HFF-Myc (cell line): Measurements from ENCODE around the gene KCNK15.

Source experiments
- DNase-seq: peaks from one replicate; pipeline ENCODE4 v3.0.0-alpha.2; 2011; ENCODE audit warnings: low read depth; ENCODE audit errors: extremely low read depth
- H3K4me3 ChIP-seq: replicated peaks from 2 replicates; pipeline ENCODE4 v1.5.1; 2011; ENCODE audit warnings: low read depth, mild to moderate bottlenecking, control low read depth, low read length
- TF ChIP-seq, protein P1 (sequence below): IDR thresholded peaks from 2 replicates; pipeline ENCODE4 v1.5.1; 2012; ENCODE audit warnings: mild to moderate bottlenecking, low read depth, low read length, control low read depth; ENCODE audit errors: missing control alignments

The KCNK15 gene

DNA sequence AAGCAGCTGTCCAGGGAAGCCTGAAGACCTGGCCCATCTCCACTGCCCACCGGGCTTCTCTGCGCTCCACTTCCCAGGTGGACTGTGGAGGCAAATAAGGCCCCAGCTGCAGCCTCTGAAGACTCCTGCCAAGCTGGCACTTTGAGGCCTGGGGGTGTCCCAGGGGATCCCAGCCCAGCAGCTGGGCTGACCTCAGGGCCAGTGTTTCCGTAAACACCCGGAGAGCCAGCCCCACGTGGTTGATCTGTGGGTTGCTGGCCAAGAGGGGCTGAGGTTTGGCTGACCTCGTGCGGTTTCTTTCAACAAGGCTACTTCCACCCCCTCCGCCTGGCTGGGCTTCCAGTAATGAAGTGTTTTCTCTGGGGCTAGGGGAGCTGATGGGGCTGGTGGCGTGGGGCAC is 42.9 kb upstream of the KCNK15 start:
- DNase-seq, result peak; percentile 63
- H3K4me3 ChIP-seq, result no peak overlapping the region
- TF ChIP-seq, protein P1, sequence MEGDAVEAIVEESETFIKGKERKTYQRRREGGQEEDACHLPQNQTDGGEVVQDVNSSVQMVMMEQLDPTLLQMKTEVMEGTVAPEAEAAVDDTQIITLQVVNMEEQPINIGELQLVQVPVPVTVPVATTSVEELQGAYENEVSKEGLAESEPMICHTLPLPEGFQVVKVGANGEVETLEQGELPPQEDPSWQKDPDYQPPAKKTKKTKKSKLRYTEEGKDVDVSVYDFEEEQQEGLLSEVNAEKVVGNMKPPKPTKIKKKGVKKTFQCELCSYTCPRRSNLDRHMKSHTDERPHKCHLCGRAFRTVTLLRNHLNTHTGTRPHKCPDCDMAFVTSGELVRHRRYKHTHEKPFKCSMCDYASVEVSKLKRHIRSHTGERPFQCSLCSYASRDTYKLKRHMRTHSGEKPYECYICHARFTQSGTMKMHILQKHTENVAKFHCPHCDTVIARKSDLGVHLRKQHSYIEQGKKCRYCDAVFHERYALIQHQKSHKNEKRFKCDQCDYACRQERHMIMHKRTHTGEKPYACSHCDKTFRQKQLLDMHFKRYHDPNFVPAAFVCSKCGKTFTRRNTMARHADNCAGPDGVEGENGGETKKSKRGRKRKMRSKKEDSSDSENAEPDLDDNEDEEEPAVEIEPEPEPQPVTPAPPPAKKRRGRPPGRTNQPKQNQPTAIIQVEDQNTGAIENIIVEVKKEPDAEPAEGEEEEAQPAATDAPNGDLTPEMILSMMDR, result no peak

DNA sequence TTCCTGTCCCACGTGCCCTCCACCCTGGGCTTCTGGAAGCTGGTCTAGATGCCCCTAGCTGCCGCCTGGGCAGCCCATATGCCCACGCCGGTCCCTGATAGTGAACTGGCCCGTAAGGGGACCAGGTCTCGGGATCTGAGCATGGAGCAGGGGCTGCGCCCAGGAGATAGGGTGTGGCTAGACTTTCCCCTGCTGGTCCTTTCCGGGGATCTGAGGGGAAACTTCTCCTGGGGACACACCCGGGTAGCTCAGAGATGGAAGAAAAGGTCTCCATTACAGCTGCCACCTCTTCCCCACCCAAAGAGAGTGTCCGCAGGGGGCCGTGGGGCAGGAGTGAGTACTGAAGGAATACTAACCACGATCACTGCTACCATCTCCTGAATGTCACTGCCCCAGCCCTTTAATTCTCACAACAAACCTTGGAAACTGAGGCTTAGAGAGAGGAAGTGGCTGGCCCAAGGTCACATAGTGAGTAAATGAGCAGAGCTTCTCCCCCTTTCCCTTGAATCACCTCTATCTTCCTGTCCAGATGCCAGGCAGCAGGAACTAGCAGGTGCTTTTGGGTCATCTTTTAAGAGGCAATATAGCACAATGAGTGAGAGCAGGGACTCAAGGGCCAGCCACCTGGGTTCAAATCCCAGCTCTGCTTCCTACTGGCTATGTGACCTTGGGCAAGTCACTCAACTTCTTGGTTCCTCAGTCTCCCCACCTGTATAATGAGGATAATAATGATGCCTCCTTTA is 42.3 kb upstream of the KCNK15 start:
- no peak overlapping the region for H3K4me3 ChIP-seq
- TF ChIP-seq, protein P1, result no peak
- no peak for DNase-seq

DNA sequence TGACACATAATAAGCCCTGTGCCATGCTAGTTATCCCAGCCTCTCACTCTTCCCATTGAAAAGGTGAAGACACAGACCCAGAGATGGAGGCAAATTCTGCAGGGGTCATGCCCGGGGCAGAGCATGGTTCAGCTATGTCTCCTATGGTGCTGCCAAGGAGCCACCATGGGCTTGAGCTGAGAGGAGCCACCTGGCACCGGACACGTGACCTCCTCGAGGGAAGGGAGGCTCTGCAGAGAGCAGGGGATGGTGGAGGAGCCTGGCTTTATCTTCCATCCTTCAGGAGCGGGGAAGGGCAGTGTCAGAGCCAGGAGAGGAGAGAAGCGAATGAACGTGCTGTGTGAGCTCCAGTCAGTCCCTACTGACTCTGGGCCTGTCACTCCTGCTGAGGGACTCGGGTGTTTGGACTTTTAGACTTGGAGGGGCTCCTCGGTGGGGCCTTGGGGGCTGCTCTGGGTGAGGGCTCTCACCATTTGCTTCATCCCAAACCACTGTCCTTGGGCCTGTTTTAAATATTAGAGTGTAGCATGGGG is 41.6 kb upstream of the KCNK15 start:
- no peak for DNase-seq
- TF ChIP-seq, protein P1, result no peak
- H3K4me3 ChIP-seq, result no peak overlapping the region

DNA sequence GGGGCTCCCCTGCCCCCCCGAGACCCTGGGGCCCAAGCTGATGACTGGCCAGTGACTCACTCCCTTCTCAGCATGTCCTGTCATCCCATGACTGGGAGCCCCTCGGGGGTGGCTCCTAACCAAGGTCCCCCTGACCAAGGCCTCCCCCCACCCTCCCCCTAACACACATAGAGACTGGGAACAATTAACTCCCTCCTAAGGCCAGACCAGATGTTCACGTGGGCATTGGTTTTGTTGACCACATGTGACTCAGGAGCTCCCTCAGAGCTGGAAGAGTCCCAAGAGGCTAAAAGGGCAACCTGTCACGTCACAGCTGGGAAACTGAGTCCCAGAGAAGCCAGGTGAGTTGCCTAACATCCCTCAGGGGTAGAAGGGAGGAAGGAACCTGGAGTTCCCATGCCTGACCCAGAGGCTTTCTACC is 41.1 kb upstream of the KCNK15 start:
- DNase-seq, result peak; percentile 81
- TF ChIP-seq, protein P1, result no peak
- H3K4me3 ChIP-seq, result no peak overlapping the region

DNA sequence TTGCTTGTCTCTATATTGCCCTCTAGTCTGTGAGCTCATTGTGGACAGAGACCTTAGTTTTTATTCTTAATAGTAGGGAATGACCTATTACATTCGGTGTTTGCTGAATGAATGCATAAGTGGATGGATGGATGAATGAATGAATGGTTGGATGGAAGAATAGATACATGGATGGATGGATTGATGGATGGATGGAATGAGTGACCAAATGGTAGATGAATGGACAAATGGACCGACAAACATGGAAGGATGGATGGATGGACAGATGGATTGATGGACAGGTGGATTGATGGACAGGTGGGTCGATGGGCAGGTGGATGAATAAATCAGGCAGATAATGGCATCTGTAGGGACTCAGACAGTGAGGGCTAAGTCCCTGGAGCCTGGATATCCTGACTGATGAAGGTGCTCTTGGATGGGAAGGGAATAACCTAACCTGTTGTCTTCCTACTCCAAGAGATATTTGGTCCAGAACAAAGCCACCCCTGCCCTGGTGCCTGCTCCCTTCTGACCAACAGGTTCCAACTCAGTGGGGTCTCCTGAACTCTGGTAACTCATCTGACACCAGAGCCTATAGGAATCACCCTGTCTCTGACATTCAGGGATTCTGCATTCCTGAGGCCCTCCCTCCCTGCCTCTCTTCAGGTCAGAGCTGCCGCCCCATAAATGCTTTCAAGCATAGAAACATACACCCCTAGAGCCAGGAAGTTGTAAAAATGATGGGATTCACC is 40.1 kb upstream of the KCNK15 start:
- no peak overlapping the region for H3K4me3 ChIP-seq
- DNase-seq, result no peak
- TF ChIP-seq, protein P1, result no peak

DNA sequence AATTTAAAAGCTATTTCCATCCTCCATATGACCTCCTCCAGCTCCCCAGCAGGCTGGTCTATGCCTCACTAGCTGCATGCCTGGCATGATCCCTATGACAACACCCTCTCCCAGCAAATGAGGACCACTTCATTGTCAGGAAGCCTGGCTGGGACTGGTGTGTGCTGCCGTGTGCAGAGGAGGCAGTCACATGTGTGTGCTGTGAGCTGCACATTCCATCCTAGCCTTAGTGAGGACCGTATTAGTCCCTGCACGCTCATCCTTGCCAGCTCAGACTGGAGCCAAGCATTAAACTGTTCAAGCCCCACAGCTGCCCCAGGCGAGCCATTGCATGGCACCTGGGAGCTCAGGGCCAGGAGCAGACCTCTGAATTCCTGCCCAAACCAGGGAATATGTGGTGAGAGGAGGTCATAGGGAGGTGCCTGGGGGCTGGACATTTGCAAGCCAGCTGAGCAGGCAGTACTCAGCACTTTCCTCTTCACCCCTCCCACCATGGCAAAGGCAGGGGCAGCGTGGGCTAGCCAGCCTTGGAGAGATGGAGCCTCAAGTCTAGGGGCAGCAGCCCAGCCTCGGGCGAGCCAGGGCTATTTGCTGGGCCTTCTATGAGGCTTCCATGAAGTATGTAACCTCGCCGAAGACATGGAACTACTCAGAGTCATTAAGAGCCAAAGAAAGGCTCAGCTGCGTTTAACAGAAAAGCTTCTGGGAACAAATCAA is 39.2 kb upstream of the KCNK15 start:
- DNase-seq, result no peak
- TF ChIP-seq, protein P1, result no peak
- H3K4me3 ChIP-seq, result no peak overlapping the region
